ENCODE measurements around the gene MAP1A. TPM values are rescaled to one million over a fixed set of nuclear protein-coding genes. Genes with fewer than 3 reads are reported as not detected.

The MAP1A gene
- total RNA-seq = 1 to 10 TPM; 3.4 to 3.5 TPM

- no peaks in the 10 kb centered on the region for H3K9me3 Mint-ChIP-seq
- no peak for ATAC-seq (ENCODE audit: low read depth)
- H3K4me3 Mint-ChIP-seq = peak within 1 kb of the TSS; percentile 65
- peaks cover 40% of the 10 kb centered on the region for H3K4me1 Mint-ChIP-seq
- POLR2A ChIA-PET = no interaction called here
- H3K36me3 Mint-ChIP-seq = peaks cover 1% of the 10 kb centered on the region
- peaks cover 24% of the 10 kb centered on the region for H3K27me3 Mint-ChIP-seq
- H3K27ac Mint-ChIP-seq = no peak within 1 kb of the TSS
- DNase-seq = no peak
Measured at GRCh38 chr15:43517354-43518196, at the start of gene MAP1A. MAP1A (plus strand) TSS chr15:43517608; CDS start chr15:43521474, 3,866 bp downstream.

- H3K27me3 Mint-ChIP-seq = no peaks in the 10 kb centered on the region
- no peak for ATAC-seq (ENCODE audit: low read depth)
- H3K4me3 Mint-ChIP-seq = no peak overlapping the region
- no peak for DNase-seq
- POLR2A ChIA-PET = no interaction called here
- H3K36me3 Mint-ChIP-seq = peaks cover 12% of the 10 kb centered on the region
- H3K9me3 Mint-ChIP-seq = no peaks in the 10 kb centered on the region
- no peak overlapping the region for H3K27ac Mint-ChIP-seq
- H3K4me1 Mint-ChIP-seq = peaks cover 2% of the 10 kb centered on the region
Measured at GRCh38 chr15:43469867-43470266, 47.5 kb upstream of the MAP1A start.

- Mint-ChIP-seq H3K9me3 (no peaks in the 10 kb centered on the region), H3K27me3 (no peaks in the 10 kb centered on the region), H3K36me3 (peaks cover 15% of the 10 kb centered on the region), H3K27ac (no peak overlapping the region), H3K4me1 (peaks cover 2% of the 10 kb centered on the region), H3K4me3 (no peak overlapping the region)
- no peak for ATAC-seq (ENCODE audit: low read depth)
- POLR2A ChIA-PET = no interaction called here
- no peak for DNase-seq
Measured at GRCh38 chr15:43471975-43472374, 45.4 kb upstream of the MAP1A start.

GRCh38 chr15:43473885-43474284 is 43.5 kb upstream of the MAP1A start:
- Mint-ChIP-seq H3K27ac (no peak overlapping the region), H3K4me3 (no peak overlapping the region), H3K27me3 (no peaks in the 10 kb centered on the region), H3K4me1 (no peaks in the 10 kb centered on the region), H3K9me3 (no peaks in the 10 kb centered on the region), H3K36me3 (peaks cover 28% of the 10 kb centered on the region)
- POLR2A ChIA-PET = no interaction called here
- DNase-seq (no peak), ATAC-seq (ENCODE audit: low read depth) (no peak)

- Mint-ChIP-seq H3K4me1 (peaks cover 2% of the 10 kb centered on the region), H3K9me3 (no peaks in the 10 kb centered on the region), H3K27me3 (no peaks in the 10 kb centered on the region), H3K36me3 (peaks cover 8% of the 10 kb centered on the region), H3K27ac (no peak overlapping the region), H3K4me3 (no peak overlapping the region)
- DNase-seq (no peak), ATAC-seq (ENCODE audit: low read depth) (no peak)
- POLR2A ChIA-PET = interaction anchor here (0.5 kb wide), 1 partner anchor 46 kb away, joined by 3 read pairs; no protein-coding TSS in a partner anchor
Measured at GRCh38 chr15:43483297-43484128, 33.9 kb upstream of the MAP1A start.

- no peak overlapping the region for H3K27ac Mint-ChIP-seq
- no peak overlapping the region for H3K4me3 Mint-ChIP-seq
- no peak for DNase-seq
- H3K36me3 Mint-ChIP-seq = peaks cover 6% of the 10 kb centered on the region
- H3K27me3 Mint-ChIP-seq = no peaks in the 10 kb centered on the region
- H3K9me3 Mint-ChIP-seq = no peaks in the 10 kb centered on the region
- ATAC-seq (ENCODE audit: low read depth) = no peak
- H3K4me1 Mint-ChIP-seq = peaks cover 8% of the 10 kb centered on the region
- POLR2A ChIA-PET = interaction anchor here (0.6 kb wide), 1 partner anchor 383 kb away, joined by 5 read pairs; no protein-coding TSS in a partner anchor
Measured at GRCh38 chr15:43484455-43484854, 33.0 kb upstream of the MAP1A start.

GRCh38 chr15:43487271-43487895 is 30.0 kb upstream of the MAP1A start:
- H3K36me3 Mint-ChIP-seq = peaks cover 13% of the 10 kb centered on the region

GRCh38 chr15:43488790-43489189 is 28.6 kb upstream of the MAP1A start:
- no peak for ATAC-seq (ENCODE audit: low read depth)
- Mint-ChIP-seq H3K4me1 (peaks cover 24% of the 10 kb centered on the region), H3K9me3 (no peaks in the 10 kb centered on the region), H3K27ac (no peak overlapping the region), H3K36me3 (peaks cover 15% of the 10 kb centered on the region), H3K4me3 (no peak overlapping the region), H3K27me3 (no peaks in the 10 kb centered on the region)
- POLR2A ChIA-PET = no interaction called here
- DNase-seq = no peak

More at GRCh38 chr15:43487271-43487895, 30.0 kb upstream of the MAP1A start:
- H3K9me3 Mint-ChIP-seq = no peaks in the 10 kb centered on the region
- POLR2A ChIA-PET = no interaction called here
- no peaks in the 10 kb centered on the region for H3K27me3 Mint-ChIP-seq
- peaks cover 18% of the 10 kb centered on the region for H3K4me1 Mint-ChIP-seq
- DNase-seq (no peak), ATAC-seq (ENCODE audit: low read depth) (no peak)
- no peak overlapping the region for H3K4me3 Mint-ChIP-seq
- H3K27ac Mint-ChIP-seq = no peak overlapping the region

GRCh38 chr15:43489191-43489590 is 28.2 kb upstream of the MAP1A start:
- no peak for DNase-seq
- no peak for ATAC-seq (ENCODE audit: low read depth)
- Mint-ChIP-seq H3K27me3 (no peaks in the 10 kb centered on the region), H3K4me3 (no peak overlapping the region), H3K36me3 (peaks cover 15% of the 10 kb centered on the region), H3K9me3 (no peaks in the 10 kb centered on the region), H3K27ac (no peak overlapping the region), H3K4me1 (peaks cover 25% of the 10 kb centered on the region)
- POLR2A ChIA-PET = no interaction called here

- H3K27me3 Mint-ChIP-seq = no peaks in the 10 kb centered on the region
- no peaks in the 10 kb centered on the region for H3K9me3 Mint-ChIP-seq
- H3K36me3 Mint-ChIP-seq = peaks cover 15% of the 10 kb centered on the region
- H3K27ac Mint-ChIP-seq = peak overlapping the region; percentile 95
- POLR2A ChIA-PET = interaction anchor here (2.9 kb wide), 1 partner anchor 18 kb away, joined by 25 read pairs; no protein-coding TSS in a partner anchor
- DNase-seq (no peak), ATAC-seq (ENCODE audit: low read depth) (no peak)
- peak overlapping the region; percentile 100 for H3K4me3 Mint-ChIP-seq
- H3K4me1 Mint-ChIP-seq = peaks cover 25% of the 10 kb centered on the region
Measured at GRCh38 chr15:43492266-43492665, 25.1 kb upstream of the MAP1A start.

GRCh38 chr15:43492673-43493601 is 24.5 kb upstream of the MAP1A start, which contains the start of gene TP53BP1:
TP53BP1 (minus strand) TSS chr15:43493156; CDS start chr15:43493043, 113 bp downstream.
- Mint-ChIP-seq H3K4me3 (peak within 1 kb of the TSS; percentile 100), H3K27ac (peak within 1 kb of the TSS; percentile 95), H3K36me3 (peaks cover 15% of the 10 kb centered on the region), H3K27me3 (peaks cover 2% of the 10 kb centered on the region), H3K9me3 (no peaks in the 10 kb centered on the region), H3K4me1 (peaks cover 25% of the 10 kb centered on the region)
- DNase-seq (peak; percentile 90), ATAC-seq (ENCODE audit: low read depth) (peak; percentile 99)
- POLR2A ChIA-PET = interaction anchor here (1.2 to 2.9 kb wide), 2 partner anchors 18 to 21 kb away, joined by 4 to 25 read pairs; no protein-coding TSS in a partner anchor

GRCh38 chr15:43493703-43494472 is 23.5 kb upstream of the MAP1A start:
- POLR2A ChIA-PET = interaction anchor here (1.2 to 2.9 kb wide), 2 partner anchors 17 to 20 kb away, joined by 4 to 25 read pairs; no protein-coding TSS in a partner anchor
- Mint-ChIP-seq H3K4me1 (peaks cover 23% of the 10 kb centered on the region), H3K4me3 (peak overlapping the region; percentile 100), H3K36me3 (peaks cover 14% of the 10 kb centered on the region), H3K27ac (no peak overlapping the region), H3K27me3 (peaks cover 2% of the 10 kb centered on the region), H3K9me3 (no peaks in the 10 kb centered on the region)
- ATAC-seq (ENCODE audit: low read depth) = no peak
- no peak for DNase-seq
